Islet of Langerhans (tissue), 1 donor: ENCODE results near the gene KLHL13.
"Not testable (repeated sequence)": the region's sequence is repeated elsewhere in the genome, so short reads cannot be mapped to it uniquely, and the experiment has no call there.

Experiments
- FAIRE-seq: peaks from one replicate; lab custom pipeline; 2011; peaks lifted over from hg19 to GRCh38; lab: Jason Lieb, UNC

The KLHL13 gene

GRCh38 chrX:117992192-117992723 lies 124.4 kb downstream of the KLHL13 start:
- FAIRE-seq, result no peak

GRCh38 chrX:117990438-117990837 lies 126.2 kb downstream of the KLHL13 start:
- FAIRE-seq, result no peak

GRCh38 chrX:117989512-117989911 lies 127.1 kb downstream of the KLHL13 start:
- no peak for FAIRE-seq

- no peak for FAIRE-seq
Observed at GRCh38 chrX:117987373-117987772, 129.2 kb downstream of the KLHL13 start.

- no peak for FAIRE-seq
Observed at GRCh38 chrX:117985241-117985640, 131.4 kb downstream of the KLHL13 start.

- no peak for FAIRE-seq
Observed at GRCh38 chrX:117982694-117983392, 133.8 kb downstream of the KLHL13 start.

- FAIRE-seq, result no peak
Observed at GRCh38 chrX:117978402-117978801, 138.2 kb downstream of the KLHL13 start.

GRCh38 chrX:117977526-117977925 lies 139.1 kb downstream of the KLHL13 start:
- no peak for FAIRE-seq

GRCh38 chrX:117973110-117973807 lies 143.4 kb downstream of the KLHL13 start:
- no peak for FAIRE-seq

GRCh38 chrX:117972711-117973109 lies 143.9 kb downstream of the KLHL13 start:
- no peak for FAIRE-seq

GRCh38 chrX:117969782-117970181 lies 146.8 kb downstream of the KLHL13 start:
- peak; percentile 96 for FAIRE-seq

- FAIRE-seq, result no peak
Observed at GRCh38 chrX:117969328-117969727, 147.3 kb downstream of the KLHL13 start.

GRCh38 chrX:117959045-117959444 lies 157.6 kb downstream of the KLHL13 start:
- FAIRE-seq, result no peak

- FAIRE-seq, result no peak
Observed at GRCh38 chrX:117957128-117957527, 159.5 kb downstream of the KLHL13 start.

- not testable (repeated sequence) for FAIRE-seq
Observed at GRCh38 chrX:117939296-117939695, 177.3 kb downstream of the KLHL13 start.

- FAIRE-seq, result no peak
Observed at GRCh38 chrX:117936118-117936517, 180.5 kb downstream of the KLHL13 start.

- not testable (repeated sequence) for FAIRE-seq
Observed at GRCh38 chrX:117930116-117930515, 186.5 kb downstream of the KLHL13 start.

GRCh38 chrX:117919755-117920154 lies 196.9 kb downstream of the KLHL13 start:
- no peak for FAIRE-seq

GRCh38 chrX:117910216-117910615 lies 206.4 kb downstream of the KLHL13 start:
- no peak for FAIRE-seq

- FAIRE-seq, result no peak
Observed at GRCh38 chrX:117898226-117898625, 218.4 kb downstream of the KLHL13 start.

- no peak for FAIRE-seq
Observed at GRCh38 chrX:117895418-117895817, 221.2 kb downstream of the KLHL13 start.

- FAIRE-seq, result no peak
Observed at GRCh38 chrX:117892469-117892868, 224.1 kb downstream of the KLHL13 start.

- no peak for FAIRE-seq
Observed at GRCh38 chrX:117871796-117872195, 244.8 kb downstream of the KLHL13 start.

- peak; percentile 62 for FAIRE-seq
Observed at GRCh38 chrX:117860517-117860916, 256.1 kb downstream of the KLHL13 start.
